ENCODE measurements around the gene GH2.
A peak's percentile ranks its signal among the peaks of the same experiment; 100 is the strongest.
"Not testable (repeated sequence)": the region's sequence is repeated elsewhere in the genome, so short reads cannot be mapped to it uniquely, and the experiment has no call there.

The GH2 gene

GRCh38 chr17:63896524-63897354, 15.0 kb upstream of the GH2 start, which contains the start of gene CSH1:
Gene CSH1, minus strand, starts transcription at chr17:63896574. Its CDS starts 63 bp downstream, at chr17:63896511.
- H3K4ac ChIP-seq (ENCODE audit: low read depth, low read length); H3K79me1 ChIP-seq (ENCODE audit: low read length); H3K9ac ChIP-seq (ENCODE audit: low read length); H3K4me3 ChIP-seq (ENCODE audit: low read length); H3K4me1 ChIP-seq (ENCODE audit: control insufficient read depth, low read depth, low read length); H3K36me3 ChIP-seq (ENCODE audit: control insufficient read depth, insufficient read depth, low read length); DNase-seq; H3K23ac ChIP-seq (ENCODE audit: low read length); H3K18ac ChIP-seq (ENCODE audit: low read length); H3K56ac ChIP-seq (ENCODE audit: low read length); H3K4me2 ChIP-seq (ENCODE audit: low read length); H3K79me2 ChIP-seq (ENCODE audit: control insufficient read depth, insufficient read depth, low read length); H2BK120ac ChIP-seq (ENCODE audit: low read depth, low read length); H3K27ac ChIP-seq (ENCODE audit: low read depth, low read length); H2BK15ac ChIP-seq (replicated peaks; ENCODE audit: low read depth); H3K27me3 ChIP-seq (ENCODE audit: insufficient read depth, low read length, poor library complexity); H4K8ac ChIP-seq (ENCODE audit: low read depth, low read length); H2BK5ac ChIP-seq (ENCODE audit: low read length); H4K5ac ChIP-seq (ENCODE audit: low read length); H2AK5ac ChIP-seq (ENCODE audit: low read length): not testable (repeated sequence)
- no CpG with 5 or more reads among the region's 14 CpGs for WGBS (ENCODE audit: extremely low coverage, insufficient coverage, low lambda C conversion rate)

- not testable (repeated sequence) for H3K4me1 ChIP-seq (ENCODE audit: control insufficient read depth, low read depth, low read length); H3K23ac ChIP-seq (ENCODE audit: low read length); H3K9ac ChIP-seq (ENCODE audit: low read length); H3K4me3 ChIP-seq (ENCODE audit: low read length); H3K18ac ChIP-seq (ENCODE audit: low read length); H3K27me3 ChIP-seq (ENCODE audit: insufficient read depth, low read length, poor library complexity); H3K4me2 ChIP-seq (ENCODE audit: low read length); H2BK120ac ChIP-seq (ENCODE audit: low read depth, low read length); H2AK5ac ChIP-seq (ENCODE audit: low read length); H4K5ac ChIP-seq (ENCODE audit: low read length); H3K36me3 ChIP-seq (ENCODE audit: control insufficient read depth, insufficient read depth, low read length); H3K79me2 ChIP-seq (ENCODE audit: control insufficient read depth, insufficient read depth, low read length); H3K27ac ChIP-seq (ENCODE audit: low read depth, low read length); H3K4ac ChIP-seq (ENCODE audit: low read depth, low read length); H3K56ac ChIP-seq (ENCODE audit: low read length); H4K8ac ChIP-seq (ENCODE audit: low read depth, low read length); DNase-seq; H2BK5ac ChIP-seq (ENCODE audit: low read length); H3K79me1 ChIP-seq (ENCODE audit: low read length); H2BK15ac ChIP-seq (replicated peaks; ENCODE audit: low read depth)
- no CpG with 5 or more reads among the region's 10 CpGs for WGBS (ENCODE audit: extremely low coverage, insufficient coverage, low lambda C conversion rate)
Observed at GRCh38 chr17:63894821-63895220, 13.1 kb upstream of the GH2 start.

DNA sequence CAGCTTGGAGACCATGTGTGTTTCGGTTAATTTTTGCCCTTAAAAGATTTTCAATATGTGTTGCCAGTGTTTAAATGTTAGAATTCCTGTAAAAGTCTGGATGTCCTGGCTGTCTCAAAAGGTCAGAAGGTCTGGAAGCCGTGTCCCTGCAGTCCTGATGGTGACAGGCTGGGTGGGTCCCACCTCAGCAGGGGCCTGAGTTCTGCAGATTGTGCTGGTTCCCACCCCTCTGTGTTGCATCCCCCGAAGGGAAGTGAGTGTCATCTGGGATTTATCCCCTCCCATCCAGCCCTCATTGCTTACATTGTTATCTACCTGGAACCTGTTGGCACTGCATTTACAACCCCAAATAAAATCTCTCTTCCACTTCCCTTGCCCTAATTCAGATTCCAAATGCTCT, 12.3 kb upstream of the GH2 start:
- not testable (repeated sequence) for H3K18ac ChIP-seq (ENCODE audit: low read length); H3K4me3 ChIP-seq (ENCODE audit: low read length); H2BK15ac ChIP-seq (replicated peaks; ENCODE audit: low read depth); H3K36me3 ChIP-seq (ENCODE audit: control insufficient read depth, insufficient read depth, low read length); H2AK5ac ChIP-seq (ENCODE audit: low read length); H3K4me1 ChIP-seq (ENCODE audit: control insufficient read depth, low read depth, low read length); H3K79me2 ChIP-seq (ENCODE audit: control insufficient read depth, insufficient read depth, low read length); H3K9ac ChIP-seq (ENCODE audit: low read length); H3K4ac ChIP-seq (ENCODE audit: low read depth, low read length); H3K27ac ChIP-seq (ENCODE audit: low read depth, low read length); H3K4me2 ChIP-seq (ENCODE audit: low read length); H3K79me1 ChIP-seq (ENCODE audit: low read length); H4K8ac ChIP-seq (ENCODE audit: low read depth, low read length); DNase-seq; H4K5ac ChIP-seq (ENCODE audit: low read length); H3K27me3 ChIP-seq (ENCODE audit: insufficient read depth, low read length, poor library complexity); H3K23ac ChIP-seq (ENCODE audit: low read length); H3K56ac ChIP-seq (ENCODE audit: low read length); H2BK5ac ChIP-seq (ENCODE audit: low read length); H2BK120ac ChIP-seq (ENCODE audit: low read depth, low read length)
- WGBS (ENCODE audit: extremely low coverage, insufficient coverage, low lambda C conversion rate) = no CpG with 5 or more reads among the region's 3 CpGs

DNA sequence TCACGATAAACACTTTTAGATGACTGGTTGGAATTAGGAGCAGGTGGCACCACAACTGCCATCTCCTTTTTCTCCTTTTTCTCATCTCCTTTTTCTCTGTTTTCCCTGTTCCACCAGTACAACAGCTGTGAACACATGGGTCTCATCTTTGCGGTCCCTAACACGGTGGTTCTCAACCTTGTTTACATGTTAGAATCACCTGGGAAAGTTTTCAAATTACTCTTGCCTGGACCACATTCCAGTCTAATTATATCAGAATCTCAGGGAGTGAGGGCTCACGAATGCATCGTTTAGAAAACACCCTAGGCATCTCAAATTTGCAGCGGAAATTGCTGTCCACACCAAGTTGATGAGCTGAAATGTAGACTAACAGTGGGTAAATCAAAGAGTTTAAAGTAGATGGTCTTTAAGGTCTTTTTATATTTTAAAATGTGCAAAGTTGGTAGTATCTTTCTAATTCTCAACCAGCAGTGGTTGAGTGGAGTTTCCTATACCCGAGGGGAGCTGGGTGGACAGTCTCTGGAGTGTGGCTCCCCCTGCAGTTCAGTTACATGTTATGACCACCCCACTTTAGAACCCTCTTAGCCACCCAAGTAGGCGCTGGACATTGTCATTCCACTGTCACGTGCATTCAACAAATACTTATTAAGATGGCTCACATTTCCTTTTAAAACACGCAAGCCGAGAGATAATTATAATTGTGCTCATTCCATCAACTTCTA, 10.7 kb upstream of the GH2 start:
- H3K18ac ChIP-seq (ENCODE audit: low read length); H3K9ac ChIP-seq (ENCODE audit: low read length); H3K4me3 ChIP-seq (ENCODE audit: low read length); H3K36me3 ChIP-seq (ENCODE audit: control insufficient read depth, insufficient read depth, low read length); H3K79me1 ChIP-seq (ENCODE audit: low read length); H3K23ac ChIP-seq (ENCODE audit: low read length); H3K4me2 ChIP-seq (ENCODE audit: low read length); H3K4me1 ChIP-seq (ENCODE audit: control insufficient read depth, low read depth, low read length); H2BK120ac ChIP-seq (ENCODE audit: low read depth, low read length); H2AK5ac ChIP-seq (ENCODE audit: low read length); H3K27me3 ChIP-seq (ENCODE audit: insufficient read depth, low read length, poor library complexity); H2BK15ac ChIP-seq (replicated peaks; ENCODE audit: low read depth); H4K5ac ChIP-seq (ENCODE audit: low read length); DNase-seq; H4K8ac ChIP-seq (ENCODE audit: low read depth, low read length); H3K4ac ChIP-seq (ENCODE audit: low read depth, low read length); H2BK5ac ChIP-seq (ENCODE audit: low read length); H3K27ac ChIP-seq (ENCODE audit: low read depth, low read length); H3K56ac ChIP-seq (ENCODE audit: low read length); H3K79me2 ChIP-seq (ENCODE audit: control insufficient read depth, insufficient read depth, low read length): not testable (repeated sequence)
- WGBS (ENCODE audit: extremely low coverage, insufficient coverage, low lambda C conversion rate) = no CpG with 5 or more reads among the region's 11 CpGs

GRCh38 chr17:63889026-63889848, 7.5 kb upstream of the GH2 start:
- not testable (repeated sequence) for H3K18ac ChIP-seq (ENCODE audit: low read length); H3K27ac ChIP-seq (ENCODE audit: low read depth, low read length); H3K4ac ChIP-seq (ENCODE audit: low read depth, low read length); H3K27me3 ChIP-seq (ENCODE audit: insufficient read depth, low read length, poor library complexity); H3K4me3 ChIP-seq (ENCODE audit: low read length); H2BK15ac ChIP-seq (replicated peaks; ENCODE audit: low read depth); H2BK120ac ChIP-seq (ENCODE audit: low read depth, low read length); H2AK5ac ChIP-seq (ENCODE audit: low read length); H3K56ac ChIP-seq (ENCODE audit: low read length); H3K79me2 ChIP-seq (ENCODE audit: control insufficient read depth, insufficient read depth, low read length); H3K36me3 ChIP-seq (ENCODE audit: control insufficient read depth, insufficient read depth, low read length); H2BK5ac ChIP-seq (ENCODE audit: low read length); H3K4me2 ChIP-seq (ENCODE audit: low read length); H3K23ac ChIP-seq (ENCODE audit: low read length); H4K5ac ChIP-seq (ENCODE audit: low read length); H4K8ac ChIP-seq (ENCODE audit: low read depth, low read length); H3K4me1 ChIP-seq (ENCODE audit: control insufficient read depth, low read depth, low read length); H3K79me1 ChIP-seq (ENCODE audit: low read length); H3K9ac ChIP-seq (ENCODE audit: low read length)
- peak; percentile 65 for DNase-seq
- WGBS (ENCODE audit: extremely low coverage, insufficient coverage, low lambda C conversion rate) = no CpG with 5 or more reads among the region's 13 CpGs
